Thyroid gland (tissue), 4 donors: Measurements from ENCODE around the gene ALG11. TPM values are rescaled to one million over a fixed set of nuclear protein-coding genes. Genes with fewer than 3 reads are reported as not detected.

Source experiments
- DNase-seq, 2 donors: peaks; one replicate each; pipeline ENCODE4 v3.0.0-alpha.2; 2019
- H3K27ac ChIP-seq, 3 donors: fragments of 200-600 bp; sonication (generic); 1 replicate in 2 of 3; 2 replicates in 1 of 3; pipeline ENCODE4 v1.5.1; 2016 to 2019; ENCODE audit warnings: mild to moderate bottlenecking in 1 of 3, moderate library complexity in 1 of 3
- H3K27me3 ChIP-seq: fragments of 200-600 bp; sonication (generic); one replicate; pipeline ENCODE4 v1.5.1; 2019
- H3K36me3 ChIP-seq, 2 donors: fragments of 200-600 bp; sonication (generic); one replicate each; pipeline ENCODE4 v1.5.1; 2016 to 2019
- H3K4me1 ChIP-seq, 2 donors: fragments of 200-600 bp; sonication (generic); one replicate each; pipeline ENCODE4 v1.5.1; 2017 to 2019
- H3K4me3 ChIP-seq, 3 donors: fragments of 200-600 bp; sonication (generic); replicated peaks in 1 of 3; 1 replicate in 2 of 3; 2 replicates in 1 of 3; pipeline ENCODE4 v1.5.1; 2016; ENCODE audit warnings: mild to moderate bottlenecking in 1 of 3
- H3K9me3 ChIP-seq: fragments of 200-600 bp; sonication (generic); one replicate; pipeline ENCODE4 v1.5.1; 2017
- CTCF ChIP-seq, 6 experiments: fragments of 200-600 bp in 3 of 6; fragments of 450-650 bp in 3 of 6; sonication (generic) in 3 of 6; IDR thresholded peaks; one replicate each; pipeline ENCODE4 v1.5.1; 2016 to 2019; ENCODE audit warnings: antibody characterized with exemption in 6 of 6, mild to moderate bottlenecking in 2 of 6, inconsistent platforms in 1 of 6, moderate library complexity in 1 of 6
- POLR2A ChIP-seq, 2 donors: fragments of 450-650 bp; IDR thresholded peaks; one replicate each; pipeline ENCODE4 v1.6.1; 2017; ENCODE audit warnings: antibody characterized with exemption in 2 of 2, mild to moderate bottlenecking in 2 of 2, moderate library complexity in 1 of 2
- WGBS, 2 donors: methylation state at CpG; one replicate each; pipeline ENCODE4 v1.1.5; 2017; 5-methylcytosine and 5-hydroxymethylcytosine counted together
- intact Hi-C: fragments of 100-400 bp; cut with DNase I; formaldehyde crosslinking; loops from one replicate; pipeline ENCODE4 v1.15.1; 2023
- total RNA-seq, 4 donors: library from RNA; depleted of rRNA; stranded (reverse); fragments of >200 nt; gene quantifications; one replicate each; pipeline ENCODE4 v1.2.3, GENCODE V29; 2016

The ALG11 gene
- total RNA-seq: 10 to 100 TPM; 23.4 to 42.1 (median 39.0) TPM

- H3K27ac ChIP-seq: peak within 1 kb of the TSS in 2 of 3 donors; percentile 34 to 78
- H3K4me1 ChIP-seq: peaks cover 7 to 15% of the 10 kb centered on the region in 2 donors
- peak; percentile 100 for DNase-seq
- intact Hi-C loops: loop anchor here (10.0 kb wide), 1 partner anchor 197 kb away; no protein-coding TSS in a partner anchor
- TF ChIP-seq POLR2A (IDR thresholded peaks at IDR 0.05) (peak in 1 of 2 donors; percentile 46), CTCF (IDR thresholded peaks at IDR 0.05) (peak in 1 of 6 experiments; percentile 2)
- no peaks in the 10 kb centered on the region for H3K9me3 ChIP-seq
- 0 to 2% methylated on average over 18 to 35 of the region's 82 CpGs for WGBS, 2 donors
- peak within 1 kb of the TSS; percentile 74 to 97 (median 80) for H3K4me3 ChIP-seq
- H3K36me3 ChIP-seq: no peaks in the 10 kb centered on the region
- no peaks in the 10 kb centered on the region for H3K27me3 ChIP-seq
These were observed at the start of gene ALG11 for GRCh38 chr13:52011632-52012511. ALG11 (plus strand) TSS chr13:52012398; CDS start chr13:52012419, 21 bp downstream.

GRCh38 chr13:51966186-51966585 is 46.0 kb upstream of the ALG11 start:
- intact Hi-C loops: no loop called here
- DNase-seq: peak; percentile 29 to 41
- TF ChIP-seq CTCF (IDR thresholded peaks at IDR 0.05) (no peak), POLR2A (IDR thresholded peaks at IDR 0.05) (no peak)
- no peaks in the 10 kb centered on the region for H3K4me1 ChIP-seq
- H3K27ac ChIP-seq: no peak overlapping the region
- no peaks in the 10 kb centered on the region for H3K9me3 ChIP-seq
- H3K27me3 ChIP-seq: no peaks in the 10 kb centered on the region
- H3K36me3 ChIP-seq: no peaks in the 10 kb centered on the region
- H3K4me3 ChIP-seq: no peak overlapping the region
- 73 to 78% methylated on average over 10 of the region's 10 CpGs for WGBS, 2 donors

- intact Hi-C loops: no loop called here
- WGBS, 2 donors: 80 to 86% methylated on average over 8 of the region's 8 CpGs
- no peaks in the 10 kb centered on the region for H3K36me3 ChIP-seq
- no peak for DNase-seq
- TF ChIP-seq POLR2A (IDR thresholded peaks at IDR 0.05): no peak
- no peak for TF ChIP-seq CTCF (IDR thresholded peaks at IDR 0.05)
- H3K27me3 ChIP-seq: no peaks in the 10 kb centered on the region
- no peaks in the 10 kb centered on the region for H3K4me1 ChIP-seq
- no peak overlapping the region for H3K4me3 ChIP-seq
- no peaks in the 10 kb centered on the region for H3K9me3 ChIP-seq
- H3K27ac ChIP-seq: no peak overlapping the region
These were observed 44.4 kb upstream of the ALG11 start for GRCh38 chr13:51967482-51968446.

GRCh38 chr13:51970349-51970748 is 41.8 kb upstream of the ALG11 start:
- TF ChIP-seq CTCF (IDR thresholded peaks at IDR 0.05): no peak
- no peak for TF ChIP-seq POLR2A (IDR thresholded peaks at IDR 0.05)
- 76 to 82% methylated on average over 5 of the region's 5 CpGs for WGBS, 2 donors
- no peaks in the 10 kb centered on the region for H3K36me3 ChIP-seq
- no peak overlapping the region for H3K27ac ChIP-seq
- no peaks in the 10 kb centered on the region for H3K27me3 ChIP-seq
- H3K4me3 ChIP-seq: no peak overlapping the region
- intact Hi-C loops: no loop called here
- H3K4me1 ChIP-seq: no peaks in the 10 kb centered on the region
- DNase-seq: no peak
- no peaks in the 10 kb centered on the region for H3K9me3 ChIP-seq
